ENCODE data around the gene CDK11A.
"Not testable (repeated sequence)": the region's sequence is repeated elsewhere in the genome, so short reads cannot be mapped to it uniquely, and the experiment has no call there.

The CDK11A gene

GRCh38 chr1:1742529-1742928 is 18.4 kb upstream of the CDK11A start:
- H3K4me1 ChIP-seq (ENCODE audit: insufficient read depth, low read length); H3K9ac ChIP-seq (ENCODE audit: low read depth, low read length); H3K36me3 ChIP-seq (ENCODE audit: insufficient read depth, low read length); H3K9me3 ChIP-seq (ENCODE audit: control insufficient read depth, insufficient read depth, low read length): not testable (repeated sequence)

GRCh38 chr1:1741013-1741412 is 16.9 kb upstream of the CDK11A start:
- not testable (repeated sequence) for H3K36me3 ChIP-seq (ENCODE audit: insufficient read depth, low read length); H3K9ac ChIP-seq (ENCODE audit: low read depth, low read length); H3K4me1 ChIP-seq (ENCODE audit: insufficient read depth, low read length); H3K9me3 ChIP-seq (ENCODE audit: control insufficient read depth, insufficient read depth, low read length)

- not testable (repeated sequence) for H3K4me1 ChIP-seq (ENCODE audit: insufficient read depth, low read length); H3K36me3 ChIP-seq (ENCODE audit: insufficient read depth, low read length); H3K9me3 ChIP-seq (ENCODE audit: control insufficient read depth, insufficient read depth, low read length); H3K9ac ChIP-seq (ENCODE audit: low read depth, low read length)
These were observed 14.7 kb upstream of the CDK11A start for GRCh38 chr1:1738799-1739337.

- not testable (repeated sequence) for H3K9ac ChIP-seq (ENCODE audit: low read depth, low read length); H3K9me3 ChIP-seq (ENCODE audit: control insufficient read depth, insufficient read depth, low read length); H3K4me1 ChIP-seq (ENCODE audit: insufficient read depth, low read length); H3K36me3 ChIP-seq (ENCODE audit: insufficient read depth, low read length)
These were observed 13.8 kb upstream of the CDK11A start for GRCh38 chr1:1737675-1738590.

GRCh38 chr1:1732381-1732780 is 8.2 kb upstream of the CDK11A start:
- H3K36me3 ChIP-seq (ENCODE audit: insufficient read depth, low read length): no peaks in the 10 kb centered on the region; the same call in 1 of the 2 replicates
- H3K4me1 ChIP-seq (ENCODE audit: insufficient read depth, low read length): no peaks in the 10 kb centered on the region
- no peaks in the 10 kb centered on the region for H3K9me3 ChIP-seq (ENCODE audit: control insufficient read depth, insufficient read depth, low read length)
- no peak overlapping the region for H3K9ac ChIP-seq (ENCODE audit: low read depth, low read length)

- Histone ChIP-seq H3K9me3 (ENCODE audit: control insufficient read depth, insufficient read depth, low read length) (no peaks in the 10 kb centered on the region), H3K36me3 (ENCODE audit: insufficient read depth, low read length) (no peaks in the 10 kb centered on the region; the same call in 1 of the 2 replicates), H3K9ac (ENCODE audit: low read depth, low read length) (no peak overlapping the region), H3K4me1 (ENCODE audit: insufficient read depth, low read length) (no peaks in the 10 kb centered on the region)
These were observed 6.7 kb upstream of the CDK11A start for GRCh38 chr1:1730870-1731269.

GRCh38 chr1:1730230-1730629 is 6.1 kb upstream of the CDK11A start:
- not testable (repeated sequence) for H3K9me3 ChIP-seq (ENCODE audit: control insufficient read depth, insufficient read depth, low read length); H3K4me1 ChIP-seq (ENCODE audit: insufficient read depth, low read length); H3K9ac ChIP-seq (ENCODE audit: low read depth, low read length); H3K36me3 ChIP-seq (ENCODE audit: insufficient read depth, low read length)

GRCh38 chr1:1729116-1729816 is 5.1 kb upstream of the CDK11A start:
- not testable (repeated sequence) for H3K9me3 ChIP-seq (ENCODE audit: control insufficient read depth, insufficient read depth, low read length); H3K36me3 ChIP-seq (ENCODE audit: insufficient read depth, low read length); H3K9ac ChIP-seq (ENCODE audit: low read depth, low read length); H3K4me1 ChIP-seq (ENCODE audit: insufficient read depth, low read length)

- H3K9ac ChIP-seq (ENCODE audit: low read depth, low read length); H3K36me3 ChIP-seq (ENCODE audit: insufficient read depth, low read length); H3K4me1 ChIP-seq (ENCODE audit: insufficient read depth, low read length); H3K9me3 ChIP-seq (ENCODE audit: control insufficient read depth, insufficient read depth, low read length): not testable (repeated sequence)
These were observed 4.3 kb upstream of the CDK11A start for GRCh38 chr1:1728308-1729005.

GRCh38 chr1:1727131-1727651 is 3.0 kb upstream of the CDK11A start:
- H3K9me3 ChIP-seq (ENCODE audit: control insufficient read depth, insufficient read depth, low read length); H3K9ac ChIP-seq (ENCODE audit: low read depth, low read length); H3K4me1 ChIP-seq (ENCODE audit: insufficient read depth, low read length); H3K36me3 ChIP-seq (ENCODE audit: insufficient read depth, low read length): not testable (repeated sequence)

GRCh38 chr1:1726088-1726487 is 1.9 kb upstream of the CDK11A start:
- H3K9ac ChIP-seq (ENCODE audit: low read depth, low read length); H3K36me3 ChIP-seq (ENCODE audit: insufficient read depth, low read length); H3K4me1 ChIP-seq (ENCODE audit: insufficient read depth, low read length); H3K9me3 ChIP-seq (ENCODE audit: control insufficient read depth, insufficient read depth, low read length): not testable (repeated sequence)

- no peak overlapping the region for H3K9ac ChIP-seq (ENCODE audit: low read depth, low read length)
- H3K4me1 ChIP-seq (ENCODE audit: insufficient read depth, low read length): no peaks in the 10 kb centered on the region
- no peaks in the 10 kb centered on the region for H3K9me3 ChIP-seq (ENCODE audit: control insufficient read depth, insufficient read depth, low read length)
- peaks cover 3% of the 10 kb centered on the region; the same call in 1 of the 2 replicates for H3K36me3 ChIP-seq (ENCODE audit: insufficient read depth, low read length)
These were observed 3.0 kb downstream of the CDK11A start for GRCh38 chr1:1721201-1721600.

GRCh38 chr1:1715109-1715883 is 8.9 kb downstream of the CDK11A start:
- H3K4me1 ChIP-seq (ENCODE audit: insufficient read depth, low read length); H3K9me3 ChIP-seq (ENCODE audit: control insufficient read depth, insufficient read depth, low read length); H3K9ac ChIP-seq (ENCODE audit: low read depth, low read length); H3K36me3 ChIP-seq (ENCODE audit: insufficient read depth, low read length): not testable (repeated sequence)

- not testable (repeated sequence) for H3K9ac ChIP-seq (ENCODE audit: low read depth, low read length); H3K9me3 ChIP-seq (ENCODE audit: control insufficient read depth, insufficient read depth, low read length); H3K36me3 ChIP-seq (ENCODE audit: insufficient read depth, low read length); H3K4me1 ChIP-seq (ENCODE audit: insufficient read depth, low read length)
These were observed 16.3 kb downstream of the CDK11A start for GRCh38 chr1:1707897-1708296.

Measured in ES-I3 (cell line).